Measurements from ENCODE around the gene FREM2.

DNA sequence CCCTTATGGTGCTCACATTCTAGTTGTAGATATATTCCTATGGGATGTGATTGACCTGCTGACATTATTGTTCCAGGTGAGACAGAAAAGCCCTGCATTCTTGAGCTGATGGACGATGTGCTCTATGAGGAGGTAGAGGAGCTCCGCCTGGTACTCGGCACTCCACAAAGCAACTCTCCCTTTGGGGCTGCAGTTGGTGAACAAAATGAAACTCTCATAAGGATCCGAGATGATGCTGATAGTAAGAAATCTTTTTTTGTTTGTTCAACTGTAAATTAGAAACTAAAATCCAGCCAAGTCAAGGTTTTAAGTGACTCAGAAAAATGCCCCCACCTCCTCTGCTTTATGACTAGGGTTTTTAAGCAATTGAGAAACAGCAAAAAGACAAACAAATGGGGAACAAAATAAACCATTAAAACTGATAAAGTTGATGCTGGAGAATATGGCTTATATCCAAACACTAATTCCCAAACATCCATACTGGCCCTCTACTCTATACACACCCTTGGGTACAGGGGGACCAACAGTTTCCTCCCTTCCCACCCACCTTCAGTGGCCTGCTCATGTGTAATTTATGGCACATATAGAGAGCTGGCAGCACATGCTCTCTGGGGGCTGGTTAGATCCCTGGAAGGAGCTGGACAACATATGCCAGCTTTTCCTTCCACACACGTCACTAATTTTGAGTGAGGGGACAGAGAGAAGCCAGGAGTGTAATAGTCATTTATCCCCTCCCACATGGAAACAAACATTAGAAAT is 164.2 kb downstream of the FREM2 start:
- TF ChIP-seq, protein P1, sequence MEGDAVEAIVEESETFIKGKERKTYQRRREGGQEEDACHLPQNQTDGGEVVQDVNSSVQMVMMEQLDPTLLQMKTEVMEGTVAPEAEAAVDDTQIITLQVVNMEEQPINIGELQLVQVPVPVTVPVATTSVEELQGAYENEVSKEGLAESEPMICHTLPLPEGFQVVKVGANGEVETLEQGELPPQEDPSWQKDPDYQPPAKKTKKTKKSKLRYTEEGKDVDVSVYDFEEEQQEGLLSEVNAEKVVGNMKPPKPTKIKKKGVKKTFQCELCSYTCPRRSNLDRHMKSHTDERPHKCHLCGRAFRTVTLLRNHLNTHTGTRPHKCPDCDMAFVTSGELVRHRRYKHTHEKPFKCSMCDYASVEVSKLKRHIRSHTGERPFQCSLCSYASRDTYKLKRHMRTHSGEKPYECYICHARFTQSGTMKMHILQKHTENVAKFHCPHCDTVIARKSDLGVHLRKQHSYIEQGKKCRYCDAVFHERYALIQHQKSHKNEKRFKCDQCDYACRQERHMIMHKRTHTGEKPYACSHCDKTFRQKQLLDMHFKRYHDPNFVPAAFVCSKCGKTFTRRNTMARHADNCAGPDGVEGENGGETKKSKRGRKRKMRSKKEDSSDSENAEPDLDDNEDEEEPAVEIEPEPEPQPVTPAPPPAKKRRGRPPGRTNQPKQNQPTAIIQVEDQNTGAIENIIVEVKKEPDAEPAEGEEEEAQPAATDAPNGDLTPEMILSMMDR (IDR thresholded peaks at IDR 0.05) = no peak
- no peak for TF ChIP-seq POLR2A (IDR thresholded peaks at IDR 0.05)
